OCI-LY1 (cell line): ENCODE measurements around the gene ATP11A.

Experiments
- H2AFZ ChIP-seq: fragments of 200-600 bp; sonication (generic), shearing (Covaris generic); 2 replicates; pipeline ENCODE4 v1.6.0; 2014; ENCODE audit warnings: antibody characterized with exemption, mild to moderate bottlenecking, low read length
- H3F3A ChIP-seq: fragments of 200-600 bp; sonication (generic), shearing (Covaris generic); 2 replicates; pipeline ENCODE4 v1.6.0; 2014; ENCODE audit warnings: mild to moderate bottlenecking, antibody characterized with exemption, low read length, moderate library complexity; ENCODE audit not compliant: insufficient read depth
- H3K27ac ChIP-seq: fragments of 200-600 bp; sonication (generic); 2 replicates; pipeline ENCODE4 v1.5.1; 2014; ENCODE audit warnings: low read length, mixed run types, mild to moderate bottlenecking, low read depth; ENCODE audit not compliant: poor library complexity, severe bottlenecking
- H3K27me3 ChIP-seq: fragments of 200-600 bp; sonication (generic); 2 replicates; pipeline ENCODE4 v1.6.0; 2014; ENCODE audit warnings: antibody characterized with exemption, mild to moderate bottlenecking, low read length, moderate library complexity; ENCODE audit not compliant: insufficient read depth
- H3K36me3 ChIP-seq: fragments of 200-600 bp; sonication (generic); 2 replicates; pipeline ENCODE4 v1.6.1; 2014; ENCODE audit warnings: mild to moderate bottlenecking, antibody characterized with exemption, low read length, moderate library complexity, mixed read lengths; ENCODE audit not compliant: insufficient read depth
- H3K4me1 ChIP-seq: fragments of 200-600 bp; sonication (generic); 2 replicates; pipeline ENCODE4 v1.5.1; 2014; ENCODE audit warnings: mild to moderate bottlenecking, low read length, moderate library complexity; ENCODE audit not compliant: insufficient read depth, severe bottlenecking
- H3K4me2 ChIP-seq: fragments of 200-600 bp; sonication (generic), shearing (Covaris generic); 2 replicates; pipeline ENCODE4 v1.6.1; 2014; ENCODE audit warnings: low read length
- H3K4me3 ChIP-seq: fragments of 200-600 bp; sonication (generic); 2 replicates; pipeline ENCODE4 v1.5.1; 2014; ENCODE audit warnings: low read length, low read depth, mild to moderate bottlenecking, mixed read lengths; ENCODE audit not compliant: poor library complexity, severe bottlenecking
- H3K79me2 ChIP-seq: fragments of 200-600 bp; shearing (Covaris generic); 2 replicates; pipeline ENCODE4 v1.6.1; 2016; ENCODE audit warnings: mixed run types, low read length, mixed read lengths; ENCODE audit not compliant: insufficient read depth
- H3K9ac ChIP-seq: fragments of 200-600 bp; sonication (generic), shearing (Covaris generic); 2 replicates; pipeline ENCODE4 v1.6.1; 2014; ENCODE audit warnings: mild to moderate bottlenecking, low read length, mixed read lengths
- H3K9me2 ChIP-seq: fragments of 200-600 bp; sonication (generic), shearing (Covaris generic); 2 replicates; pipeline ENCODE4 v1.6.1; 2014; ENCODE audit warnings: low read depth, mild to moderate bottlenecking, low read length, mixed read lengths
- H3K9me3 ChIP-seq: fragments of 200-600 bp; shearing (Covaris generic); 2 replicates; pipeline ENCODE4 v1.6.1; 2014; ENCODE audit warnings: low read length, mixed read lengths
- H4K20me1 ChIP-seq: fragments of 200-600 bp; sonication (generic), shearing (Covaris generic); 2 replicates; pipeline ENCODE4 v1.6.0; 2016; ENCODE audit warnings: mild to moderate bottlenecking, low read length; ENCODE audit not compliant: insufficient read depth
- EZH2 ChIP-seq: fragments of 200-600 bp; sonication (generic), shearing (Covaris generic); IDR thresholded peaks from 2 replicates; pipeline ENCODE4 v1.8.0; 2017; ENCODE audit warnings: borderline replicate concordance, mixed run types, mild to moderate bottlenecking, antibody characterized with exemption, low read length, moderate library complexity, mixed read lengths
- TF ChIP-seq, protein P1 (sequence below): fragments of 200-600 bp; sonication (generic), shearing (Covaris generic); IDR thresholded peaks from 2 replicates; pipeline ENCODE4 v1.5.1; 2017; ENCODE audit warnings: mild to moderate bottlenecking, antibody characterized with exemption, low read length, moderate library complexity, mixed read lengths

ATP11A gene

DNA sequence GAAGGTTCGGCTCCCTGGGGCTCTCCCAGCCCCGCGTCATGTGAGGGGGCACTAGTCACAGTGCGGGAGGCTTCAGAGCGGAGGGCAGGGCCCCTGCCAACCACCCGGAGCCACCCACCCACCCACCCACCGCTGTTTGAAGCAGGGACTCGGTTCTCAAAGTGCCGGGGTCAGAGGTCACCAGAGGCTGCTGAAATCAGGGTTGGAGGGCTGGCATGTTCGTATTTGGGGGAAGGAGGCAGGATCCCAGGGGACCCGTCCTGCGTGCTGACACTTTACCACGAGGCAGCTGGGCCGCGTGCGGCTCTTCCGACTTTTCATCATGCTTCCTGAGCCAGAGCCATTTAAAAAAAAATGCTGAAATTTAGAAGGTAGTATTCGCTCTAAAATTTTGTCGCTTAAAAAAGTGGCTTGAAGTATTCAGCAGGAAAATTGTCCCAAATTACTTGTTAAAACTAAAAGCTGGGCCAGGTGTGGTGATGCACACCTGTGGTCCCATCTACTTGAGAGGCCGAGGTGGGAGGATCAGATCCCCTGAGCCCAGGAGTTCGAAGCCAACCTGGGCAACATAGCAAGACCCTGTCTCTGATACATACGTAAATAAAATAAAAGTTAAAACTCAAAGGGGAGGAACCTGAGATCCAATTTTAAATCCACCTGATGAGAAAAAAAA is 21.2 kb downstream of the ATP11A start:
- H3K9me2 ChIP-seq, result no peaks in the 10 kb centered on the region
- H3F3A ChIP-seq, result no peaks in the 10 kb centered on the region
- H3K4me3 ChIP-seq, result no peak overlapping the region
- no peaks in the 10 kb centered on the region; the same call in 1 of the 2 replicates for H3K36me3 ChIP-seq
- no peak overlapping the region for H3K9ac ChIP-seq
- H3K4me2 ChIP-seq, result no peak overlapping the region
- no peaks in the 10 kb centered on the region for H3K79me2 ChIP-seq
- no peak overlapping the region for H3K27ac ChIP-seq
- no peaks in the 10 kb centered on the region for H4K20me1 ChIP-seq
- no peaks in the 10 kb centered on the region for H3K9me3 ChIP-seq
- no peaks in the 10 kb centered on the region for H3K4me1 ChIP-seq
- H2AFZ ChIP-seq, result no peak overlapping the region
- TF ChIP-seq, protein P1, sequence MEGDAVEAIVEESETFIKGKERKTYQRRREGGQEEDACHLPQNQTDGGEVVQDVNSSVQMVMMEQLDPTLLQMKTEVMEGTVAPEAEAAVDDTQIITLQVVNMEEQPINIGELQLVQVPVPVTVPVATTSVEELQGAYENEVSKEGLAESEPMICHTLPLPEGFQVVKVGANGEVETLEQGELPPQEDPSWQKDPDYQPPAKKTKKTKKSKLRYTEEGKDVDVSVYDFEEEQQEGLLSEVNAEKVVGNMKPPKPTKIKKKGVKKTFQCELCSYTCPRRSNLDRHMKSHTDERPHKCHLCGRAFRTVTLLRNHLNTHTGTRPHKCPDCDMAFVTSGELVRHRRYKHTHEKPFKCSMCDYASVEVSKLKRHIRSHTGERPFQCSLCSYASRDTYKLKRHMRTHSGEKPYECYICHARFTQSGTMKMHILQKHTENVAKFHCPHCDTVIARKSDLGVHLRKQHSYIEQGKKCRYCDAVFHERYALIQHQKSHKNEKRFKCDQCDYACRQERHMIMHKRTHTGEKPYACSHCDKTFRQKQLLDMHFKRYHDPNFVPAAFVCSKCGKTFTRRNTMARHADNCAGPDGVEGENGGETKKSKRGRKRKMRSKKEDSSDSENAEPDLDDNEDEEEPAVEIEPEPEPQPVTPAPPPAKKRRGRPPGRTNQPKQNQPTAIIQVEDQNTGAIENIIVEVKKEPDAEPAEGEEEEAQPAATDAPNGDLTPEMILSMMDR, result no peak
- no peak for TF ChIP-seq EZH2
- H3K27me3 ChIP-seq, result peaks cover 15% of the 10 kb centered on the region; the same call in 1 of the 2 replicates

DNA sequence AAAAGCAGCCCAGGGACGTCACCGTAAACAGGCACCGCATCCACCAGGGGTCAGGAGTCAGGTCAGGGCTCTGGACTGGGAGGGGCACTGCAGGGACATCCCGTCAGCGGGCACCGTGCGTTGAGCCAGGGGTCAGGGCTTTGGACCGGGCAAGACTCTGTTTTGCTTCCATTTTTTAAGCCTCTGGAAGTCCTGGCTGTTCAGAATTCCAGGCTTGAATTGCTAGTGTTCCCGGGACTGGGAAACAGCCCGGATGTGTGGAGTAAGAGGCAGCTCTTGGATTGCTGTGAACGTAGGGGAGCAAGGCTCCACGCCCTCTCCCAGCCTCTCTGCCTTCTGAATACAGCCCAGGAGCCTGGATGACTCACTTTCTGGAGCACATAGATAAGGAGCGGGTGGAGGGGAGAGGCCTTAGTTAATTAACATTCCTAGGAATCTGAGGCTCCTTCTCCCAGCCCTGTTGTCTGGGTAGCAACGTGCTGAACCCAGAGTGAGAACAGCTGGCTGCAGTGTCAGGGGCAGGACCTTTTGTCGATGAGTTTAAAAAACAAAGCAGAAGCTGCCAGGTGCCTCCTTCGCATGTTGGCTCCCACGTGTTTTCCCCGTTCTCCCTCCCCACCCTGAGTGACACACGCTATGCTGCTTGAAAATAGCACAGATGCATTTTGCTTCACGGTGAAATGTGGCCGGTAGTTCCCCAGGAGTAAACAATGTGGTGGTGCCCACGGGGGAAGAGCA is 21.9 kb downstream of the ATP11A start:
- Histone ChIP-seq H4K20me1 (no peaks in the 10 kb centered on the region), H2AFZ (no peak overlapping the region), H3K4me3 (no peak overlapping the region), H3K4me1 (no peaks in the 10 kb centered on the region), H3K9ac (no peak overlapping the region), H3K4me2 (no peak overlapping the region), H3K27me3 (peaks cover 15% of the 10 kb centered on the region; the same call in 1 of the 2 replicates), H3K9me3 (no peaks in the 10 kb centered on the region), H3K27ac (no peak overlapping the region), H3K79me2 (no peaks in the 10 kb centered on the region), H3F3A (no peaks in the 10 kb centered on the region), H3K9me2 (no peaks in the 10 kb centered on the region), H3K36me3 (no peaks in the 10 kb centered on the region; the same call in 1 of the 2 replicates)
- TF ChIP-seq, protein P1, result no peak
- TF ChIP-seq EZH2, result no peak

DNA sequence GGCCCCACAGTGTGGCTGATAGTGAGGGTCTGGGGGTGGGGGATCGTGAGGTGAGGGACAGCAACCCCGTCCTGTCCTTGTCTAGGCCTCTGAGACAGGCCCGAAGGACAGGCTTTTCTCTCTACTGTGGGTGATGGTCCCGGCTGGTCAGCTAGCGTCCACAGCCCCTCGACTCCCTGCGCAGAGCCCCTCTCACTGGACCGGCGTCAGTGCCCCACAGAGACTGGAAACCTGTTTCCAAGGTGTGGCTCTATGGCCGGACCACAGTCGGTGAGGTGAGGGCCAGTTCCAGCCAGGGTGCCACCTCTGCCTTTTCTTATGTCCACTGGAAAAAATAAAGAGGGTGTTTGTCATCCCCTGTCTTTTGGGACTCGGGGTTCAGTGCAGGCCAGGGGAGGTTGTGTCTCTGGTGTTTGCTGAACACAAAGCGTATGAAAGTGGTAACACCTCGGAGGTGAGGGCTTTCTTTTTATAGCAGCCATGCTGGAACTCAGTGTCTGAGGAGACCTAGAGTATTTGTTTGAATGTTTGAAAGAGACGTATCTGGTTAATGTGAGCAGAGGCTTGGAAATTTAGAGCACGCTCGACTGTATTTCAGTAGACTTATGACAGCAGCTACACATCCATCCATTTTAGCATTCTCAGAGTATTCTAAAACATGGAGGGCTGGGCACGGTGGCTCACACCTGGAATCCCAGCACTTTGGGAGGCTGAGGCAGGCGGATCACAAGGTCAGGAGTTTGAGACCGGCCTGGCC is 22.8 kb downstream of the ATP11A start:
- no peaks in the 10 kb centered on the region for H3F3A ChIP-seq
- H2AFZ ChIP-seq, result no peak overlapping the region
- H3K27ac ChIP-seq, result no peak overlapping the region
- no peak overlapping the region for H3K4me3 ChIP-seq
- no peaks in the 10 kb centered on the region for H4K20me1 ChIP-seq
- H3K79me2 ChIP-seq, result no peaks in the 10 kb centered on the region
- H3K9ac ChIP-seq, result no peak overlapping the region
- H3K9me2 ChIP-seq, result no peaks in the 10 kb centered on the region
- H3K27me3 ChIP-seq, result peaks cover 11% of the 10 kb centered on the region; the same call in 1 of the 2 replicates
- no peak overlapping the region for H3K4me2 ChIP-seq
- H3K4me1 ChIP-seq, result no peaks in the 10 kb centered on the region
- no peaks in the 10 kb centered on the region for H3K9me3 ChIP-seq
- TF ChIP-seq EZH2, result no peak
- TF ChIP-seq, protein P1, result no peak
- no peaks in the 10 kb centered on the region for H3K36me3 ChIP-seq
